Kidney (tissue), 14 donors: ENCODE results near the gene ZNF692. TPM values are rescaled to one million over a fixed set of nuclear protein-coding genes. Genes with fewer than 3 reads are reported as not detected.

Experiments
- DNase-seq, 5 donors: peaks; one replicate each; pipeline ENCODE4 v3.0.0-alpha.2; 2013 to 2020
- FAIRE-seq: peaks from 2 replicates; lab custom pipeline; 2012; peaks lifted over from hg19 to GRCh38; lab: Jason Lieb, UNC
- H3K27ac ChIP-seq, 2 donors: one replicate each; pipeline ENCODE4 v1.7.0; 2013; ENCODE audit warnings: low read depth in 2 of 2, low read length in 2 of 2, inconsistent platforms in 1 of 2
- H3K27me3 ChIP-seq: one replicate; pipeline ENCODE4 v1.7.1; 2013; ENCODE audit warnings: low read length, inconsistent platforms; ENCODE audit not compliant: control insufficient read depth, insufficient read depth
- H3K36me3 ChIP-seq, 3 donors: one replicate each; pipeline versions ENCODE4 v1.7.0 to v1.7.1; 2013; ENCODE audit warnings: low read length in 3 of 3, control low read depth in 1 of 3, inconsistent platforms in 1 of 3; ENCODE audit not compliant: insufficient read depth in 3 of 3, control insufficient read depth in 2 of 3
- H3K4me1 ChIP-seq, 3 donors: one replicate each; pipeline versions ENCODE4 v1.7.0 to v1.7.1; 2013; ENCODE audit warnings: low read length in 3 of 3, inconsistent platforms in 1 of 3, low read depth in 1 of 3; ENCODE audit not compliant: control insufficient read depth in 2 of 3, insufficient read depth in 2 of 3
- H3K4me3 ChIP-seq, 3 donors: one replicate each; pipeline versions ENCODE4 v1.7.0 to v1.8.1; 2013; ENCODE audit warnings: low read length in 3 of 3, control low read depth in 1 of 3, inconsistent platforms in 1 of 3
- H3K9ac ChIP-seq, 3 donors: one replicate each; pipeline versions ENCODE4 v1.7.0 to v1.7.1; 2013; ENCODE audit warnings: low read length in 3 of 3, control low read depth in 1 of 3, inconsistent platforms in 1 of 3
- H3K9me3 ChIP-seq, 3 donors: one replicate each; pipeline versions ENCODE4 v1.7.0 to v1.7.1; 2013; ENCODE audit warnings: low read length in 3 of 3, control low read depth in 1 of 3, inconsistent platforms in 1 of 3; ENCODE audit not compliant: control insufficient read depth in 2 of 3, insufficient read depth in 1 of 3
- CTCF ChIP-seq: IDR thresholded peaks from 3 replicates; pipeline ENCODE4 v1.5.1; 2012; ENCODE audit warnings: mild to moderate bottlenecking, moderate library complexity, borderline replicate concordance; ENCODE audit not compliant: insufficient read depth; ENCODE audit errors: extremely low read depth
- intact Hi-C: fragments of 100-400 bp; cut with DNase I; formaldehyde crosslinking; loops from one replicate; pipeline ENCODE4 v1.11.1; 2022
- polyA plus RNA-seq: library from polyadenylated mRNA; stranded (reverse); fragments of 350-450 nt; fragmentation: Illumina TruSeq; extraction: RNeasy Lipid Tissue Mini Kit (QIAGEN cat#74804); gene quantifications from one replicate; pipeline ENCODE4 v1.2.3, GENCODE V29; 2014; ENCODE audit warnings: low read depth, low replicate concordance; ENCODE audit not compliant: insufficient read depth
- total RNA-seq: library from RNA; stranded (reverse); fragmentation: NEBNext Ultra II Directional; extraction: Animal tissue kit (Norgen Biotek cat#: 25700); gene quantifications from one replicate; pipeline ENCODE4 v1.2.1, GENCODE V29; 2021
- donor health status: control.
- donor health status: control.
- donor health status: control.
- donor health status: control.
- donor health status: control.
- donor health status: DM: yes; HTN: yes; CAD: no.
- donor health status: Normal renal cell carcinoma (clear cell type).

The ZNF692 gene
- total and polyA plus RNA-seq, 2 donors from 2014 or later: 29.6 to 34.4 TPM

GRCh38 chr1:248824701-248825100 is 34.2 kb downstream of the ZNF692 start:
- Histone ChIP-seq H3K9ac (peak overlapping the region in 2 of 3 donors; percentile 95 to 97), H3K4me3 (peak overlapping the region in 2 of 3 donors; percentile 92 to 94), H3K4me1 (peaks cover 5 to 51% (median 23%) of the 10 kb centered on the region in 3 donors), H3K27me3 (no peaks in the 10 kb centered on the region), H3K36me3 (peaks cover 0 to 7% (median 0%) of the 10 kb centered on the region in 3 donors), H3K9me3 (no peaks in the 10 kb centered on the region), H3K27ac (no peak overlapping the region)
- TF ChIP-seq CTCF: no peak
- intact Hi-C loops: no loop called here
- peak in 1 of 5 donors; percentile 47 for DNase-seq
- no peak for FAIRE-seq

DNA sequence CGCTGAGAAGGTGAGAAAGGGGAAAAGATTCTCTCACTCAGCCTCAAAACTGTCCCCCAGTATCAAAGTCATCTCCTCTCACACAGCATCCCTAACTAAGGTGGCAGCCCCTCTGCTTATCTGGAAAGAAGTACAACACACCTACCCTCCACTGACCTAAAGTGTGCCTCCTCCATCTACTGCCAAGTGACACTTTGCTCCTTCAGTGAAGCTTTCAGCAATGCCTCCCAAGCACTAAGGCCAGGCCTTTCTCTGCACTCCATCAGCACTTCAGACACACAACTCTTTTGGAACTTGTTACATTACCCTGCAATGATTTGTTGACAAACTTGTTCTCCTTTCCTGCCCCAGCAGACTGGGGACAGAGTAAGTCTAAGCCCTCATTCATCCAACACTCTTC is 34.6 kb downstream of the ZNF692 start:
- FAIRE-seq: no peak
- Histone ChIP-seq H3K9me3 (no peaks in the 10 kb centered on the region), H3K27ac (no peak overlapping the region), H3K27me3 (no peaks in the 10 kb centered on the region), H3K36me3 (peaks cover 0 to 7% (median 0%) of the 10 kb centered on the region in 3 donors), H3K9ac (peak overlapping the region in 1 of 3 donors; percentile 7), H3K4me1 (peaks cover 5 to 51% (median 23%) of the 10 kb centered on the region in 3 donors), H3K4me3 (peak overlapping the region in 2 of 3 donors; percentile 92 to 94)
- intact Hi-C loops: no loop called here
- DNase-seq: peak in 1 of 5 donors; percentile 15
- TF ChIP-seq CTCF: no peak

- DNase-seq: peak in 1 of 5 donors; percentile 4
- Histone ChIP-seq H3K36me3 (peaks cover 0 to 7% (median 0%) of the 10 kb centered on the region in 3 donors), H3K9me3 (no peaks in the 10 kb centered on the region), H3K27me3 (no peaks in the 10 kb centered on the region), H3K4me1 (peaks cover 5 to 51% (median 28%) of the 10 kb centered on the region in 3 donors), H3K27ac (no peak overlapping the region), H3K9ac (no peak overlapping the region), H3K4me3 (peak overlapping the region in 2 of 3 donors; percentile 92 to 94)
- no peak for FAIRE-seq
- intact Hi-C loops: no loop called here
- no peak for TF ChIP-seq CTCF
Measured at GRCh38 chr1:248823517-248824001, 35.3 kb downstream of the ZNF692 start.
